HepG2 (cell line): ENCODE results near the gene PRKACG. TPM values are rescaled to one million over a fixed set of nuclear protein-coding genes. Genes with fewer than 3 reads are reported as not detected.

Source experiments
- ATAC-seq: fragments of 200-7000 bp; cut with Tn5 transposase; 3 replicates; pipeline ENCODE4 v1.9.1; 2020; ENCODE audit warnings: mild to moderate bottlenecking, moderate library complexity
- BruUV-seq: library from RNA; stranded (reverse); fragments of 400-500 nt; replicated peaks from 2 replicates; lab custom pipeline; 2021; lab: Mats Ljungman, UMichigan
- CTCF ChIA-PET: fragments of 300-600 bp; formaldehyde crosslinking; extraction: SDS; loops from one replicate; lab custom pipeline; 2021; ENCODE audit warnings: low total read pairs, inconsistent platforms, low intra/inter-chr PET ratio; lab: Yijun Ruan, JAX
- POLR2A ChIA-PET: fragments of 350-600 bp; sonication (Branson Sonifier 250); formaldehyde crosslinking; loops from one replicate; lab custom pipeline; 2020; ENCODE audit warnings: antibody characterized with exemption, inconsistent platforms; lab: Yijun Ruan, JAX
- DNase-seq: peaks from one replicate; pipeline ENCODE4 v3.0.0-alpha.2; 2015; ENCODE audit warnings: low spot score
- FAIRE-seq: peaks from 3 replicates; lab custom pipeline; 2011; peaks lifted over from hg19 to GRCh38; lab: Jason Lieb, UNC
- H2AFZ ChIP-seq: one replicate; pipeline ENCODE4 v1.6.1; 2011; ENCODE audit warnings: low read length, inconsistent platforms
- H3K27ac ChIP-seq: fragments of 300-600 bp; 3 replicates; pipeline ENCODE4 v1.8.0; 2011; ENCODE audit warnings: mixed run types, mild to moderate bottlenecking, mixed read lengths, low read length, inconsistent platforms; ENCODE audit not compliant: insufficient read depth; ENCODE audit errors: extremely low read length
- H3K27me3 ChIP-seq, 2 experiments: fragments of 200-600 bp in 1 of 2; 2 replicates in 1 of 2; 3 replicates in 1 of 2; pipeline versions ENCODE4 v1.6.0 to v1.8.0; 2011; ENCODE audit warnings: low read length in 2 of 2, mild to moderate bottlenecking in 2 of 2, moderate library complexity in 2 of 2, inconsistent platforms in 1 of 2; ENCODE audit not compliant: insufficient read depth in 2 of 2, control insufficient read depth in 1 of 2
- H3K36me3 ChIP-seq, 2 experiments: fragments of 200-600 bp in 1 of 2; replicated peaks in 1 of 2; 2 replicates in 1 of 2; 3 replicates in 1 of 2; pipeline versions ENCODE4 v1.5.1 to v1.8.0; 2011; ENCODE audit warnings: low read length in 2 of 2, inconsistent platforms in 1 of 2; ENCODE audit not compliant: insufficient read depth in 2 of 2, control insufficient read depth in 1 of 2
- H3K4me1 ChIP-seq: 2 replicates; pipeline ENCODE4 v1.5.1; 2012; ENCODE audit warnings: low read length, inconsistent platforms; ENCODE audit not compliant: insufficient read depth
- H3K4me2 ChIP-seq: 2 replicates; pipeline ENCODE4 v1.6.0; 2011; ENCODE audit warnings: low read depth, low read length, inconsistent platforms
- H3K4me3 ChIP-seq, 3 experiments: fragments of 200-600 bp in 1 of 3; sonication (generic), shearing (Covaris generic) in 1 of 3; replicated peaks in 1 of 3; 2 replicates each; pipeline ENCODE4 v1.5.1; 2011 to 2016; ENCODE audit warnings: low read length in 3 of 3, inconsistent platforms in 2 of 3, low read depth in 2 of 3, mild to moderate bottlenecking in 2 of 3, control low read depth in 1 of 3, mixed read lengths in 1 of 3; ENCODE audit not compliant: insufficient read depth in 1 of 3
- H3K79me2 ChIP-seq: one replicate; pipeline ENCODE4 v1.6.1; 2011; ENCODE audit warnings: low read length, inconsistent platforms; ENCODE audit not compliant: insufficient read depth
- H3K9ac ChIP-seq: 2 replicates; pipeline ENCODE4 v1.6.0; 2011; ENCODE audit warnings: mild to moderate bottlenecking, low read depth, low read length, inconsistent platforms; ENCODE audit not compliant: insufficient read depth
- H3K9me3 ChIP-seq: 2 replicates; pipeline ENCODE4 v1.5.1; 2012; ENCODE audit warnings: mild to moderate bottlenecking, low read length
- H4K20me1 ChIP-seq: 2 replicates; pipeline ENCODE4 v1.6.0; 2011; ENCODE audit warnings: inconsistent platforms, mild to moderate bottlenecking, low read length, moderate library complexity; ENCODE audit not compliant: insufficient read depth
- FOXA3 ChIP-seq: IDR thresholded peaks from 2 replicates; pipeline ENCODE4 v1.6.1; 2016; ENCODE audit warnings: missing genetic modification reagents, missing compliant biosample characterization
- FOXK1 ChIP-seq: sonication (generic); formaldehyde crosslinking; IDR thresholded peaks from 2 replicates; pipeline ENCODE4 v1.4.0; 2020; ENCODE audit warnings: low read depth, missing genetic modification reagents, borderline replicate concordance
- SOX13 ChIP-seq, 3 experiments: fragments of 450-650 bp in 1 of 3; sonication (generic) in 1 of 3; formaldehyde crosslinking in 1 of 3; IDR thresholded peaks in 2 of 3; conservative IDR thresholded peaks in 1 of 3; 2 replicates each; pipeline versions ENCODE4 v1.5.0 to v1.6.1; 2016 to 2020; ENCODE audit warnings: antibody characterized with exemption in 1 of 3, mild to moderate bottlenecking in 1 of 3, missing compliant biosample characterization in 1 of 3, missing genetic modification reagents in 1 of 3, moderate library complexity in 1 of 3
- STAT6 ChIP-seq: sonication (generic); formaldehyde crosslinking; IDR thresholded peaks from 2 replicates; pipeline ENCODE4 v1.4.0; 2020; ENCODE audit warnings: missing genetic modification reagents, mild to moderate bottlenecking, borderline replicate concordance
- YEATS2 ChIP-seq: sonication (generic); formaldehyde crosslinking; IDR thresholded peaks from 2 replicates; pipeline ENCODE4 v1.4.0; 2020; ENCODE audit warnings: missing genetic modification reagents, borderline replicate concordance
- ZBTB8A ChIP-seq: sonication (generic); formaldehyde crosslinking; IDR thresholded peaks from 2 replicates; pipeline ENCODE4 v1.4.0; 2020; ENCODE audit warnings: mild to moderate bottlenecking, low read depth, missing genetic modification reagents, borderline replicate concordance
- ZNF136 ChIP-seq: sonication (generic); formaldehyde crosslinking; IDR thresholded peaks from 2 replicates; pipeline ENCODE4 v1.8.1; 2022; ENCODE audit warnings: low read depth, mild to moderate bottlenecking, moderate library complexity, missing genetic modification reagents
- ZNF224 ChIP-seq: sonication (generic); formaldehyde crosslinking; IDR thresholded peaks from 2 replicates; pipeline ENCODE4 v1.5.0; 2020; ENCODE audit warnings: mild to moderate bottlenecking, missing genetic modification reagents
- WGBS: methylation state at CpG from one replicate; pipeline ENCODE4 v1.1.6; 2017; ENCODE audit warnings: low lambda C conversion rate; 5-methylcytosine and 5-hydroxymethylcytosine counted together
- in situ Hi-C: cut with HindIII; loops from 2 replicates; pipeline ENCODE4 v1.10.0; 2017; ENCODE audit warnings: low pct_unique_long_range_greater_than_20kb; ENCODE audit not compliant: extremely low pct_ligation_motif_present
- intact Hi-C: fragments of 100-400 bp; cut with micrococcal nuclease; formaldehyde crosslinking; loops from one replicate; pipeline ENCODE4 v1.10.0; 2022; ENCODE audit not compliant: unreplicated experiment
- polyA plus RNA-seq, 8 experiments: library from polyadenylated mRNA; depleted of rRNA in 3 of 8; stranded (reverse) in 7 of 8; unstranded in 1 of 8; fragments of >200 nt; fragmentation: Illumina TruSeq in 4 of 8; extraction: Trizol in 4 of 8; gene quantifications; 2 replicates each; pipeline versions ENCODE4 v1.2.1 to v1.2.3, GENCODE V29; 2011 to 2016; ENCODE audit warnings: low read depth in 4 of 8, missing spikeins in 1 of 8, mixed read lengths in 1 of 8; ENCODE audit not compliant: insufficient read depth in 1 of 8
- total RNA-seq, 5 experiments: library from RNA; depleted of rRNA; stranded (reverse); fragments of >200 nt; fragmentation: Illumina TruSeq; extraction: Trizol; gene quantifications; 2 replicates each; pipeline ENCODE4 v1.2.3, GENCODE V29; 2016; ENCODE audit warnings: low read depth in 1 of 5

Gene PRKACG
- total and polyA plus RNA-seq, 2 of the 13 experiments (the other 11 are each of a cell fraction or from before 2014, with no cell fraction given): not detected

GRCh38 chr9:68999393-69000105 lies 14.4 kb downstream of the PRKACG start (continued):
- TF ChIP-seq FOXA3 (peak; percentile 30; the same call in 1 of the 2 replicates), YEATS2 (peak; percentile 37; the same call in 1 of the 2 replicates), FOXK1 (CRISPR knock-in tag) (peak; percentile 23; the same call in 1 of the 2 replicates), SOX13 (IDR thresholded peaks at IDR 0.05) (no peak), SOX13 (CRISPR knock-in tag; conservative IDR thresholded peaks at IDR 0.05 in 1 of 2, IDR thresholded peaks at IDR 0.05 in 1 of 2) (peak in 1 of 2 experiments; percentile 24; a peak in 1 of 4 replicates)

- H3K27ac ChIP-seq: no peak overlapping the region
Measured at GRCh38 chr9:68998812-68999211, 15.1 kb downstream of the PRKACG start.

More at GRCh38 chr9:68998812-68999211, 15.1 kb downstream of the PRKACG start:
- H3K9ac ChIP-seq: no peak overlapping the region
- intact Hi-C loops (loop anchor here (1.0 kb wide), 2 partner anchors 154 to 415 kb away; no protein-coding TSS in a partner anchor), in situ Hi-C loops (no loop called here)
- ChIA-PET CTCF (interaction anchor here (3.9 kb wide), 1 partner anchor 415 kb away, joined by 45 read pairs; no protein-coding TSS in a partner anchor), POLR2A (no interaction called here)
- peaks cover 7% of the 10 kb centered on the region; the same call in 1 of the 2 replicates for H3K4me1 ChIP-seq
- DNase-seq: no peak
- H3K27me3 ChIP-seq: no peaks in the 10 kb centered on the region
- H3K79me2 ChIP-seq: no peaks in the 10 kb centered on the region
- H3K36me3 ChIP-seq: peaks cover 2 to 7% of the 10 kb centered on the region in 2 experiments; a peak in 2 of 5 replicates
- BruUV-seq: no TSS peak
- H2AFZ ChIP-seq: no peak overlapping the region
- ATAC-seq: no peak
- TF ChIP-seq ZBTB8A (CRISPR knock-in tag) (no peak), ZNF224 (no peak), STAT6 (no peak), ZNF136 (no peak)
- no peaks in the 10 kb centered on the region for H3K9me3 ChIP-seq
- H3K4me2 ChIP-seq: no peak overlapping the region
- FAIRE-seq: no peak
- 91% methylated on average over 5 of the region's 5 CpGs for whole genome bisulfite sequencing
- H3K4me3 ChIP-seq: no peak overlapping the region
- no peaks in the 10 kb centered on the region for H4K20me1 ChIP-seq
